Right lobe of liver (tissue), 4 donors: Measurements from ENCODE around the gene SPDYC.

ENCODE experiments used
- POLR2A ChIP-seq: fragments of 450-650 bp; IDR thresholded peaks from one replicate; pipeline ENCODE4 v1.6.1; 2017; ENCODE audit warnings: antibody characterized with exemption, mild to moderate bottlenecking
- TF ChIP-seq, protein P1 (sequence below), 4 donors: fragments of 200-600 bp in 3 of 4; fragments of 450-650 bp in 1 of 4; IDR thresholded peaks; one replicate each; pipeline versions ENCODE4 v1.5.1 to v1.8.0; 2016 to 2022; ENCODE audit warnings: antibody characterized with exemption in 4 of 4, mild to moderate bottlenecking in 2 of 4
- donor health status: DM: no; HTN: no; CAD: no.
- donor health status: DM: no; HTN: no; CAD: no.
- donor health status: DM: no; HTN: yes; CAD: no.

DNA sequence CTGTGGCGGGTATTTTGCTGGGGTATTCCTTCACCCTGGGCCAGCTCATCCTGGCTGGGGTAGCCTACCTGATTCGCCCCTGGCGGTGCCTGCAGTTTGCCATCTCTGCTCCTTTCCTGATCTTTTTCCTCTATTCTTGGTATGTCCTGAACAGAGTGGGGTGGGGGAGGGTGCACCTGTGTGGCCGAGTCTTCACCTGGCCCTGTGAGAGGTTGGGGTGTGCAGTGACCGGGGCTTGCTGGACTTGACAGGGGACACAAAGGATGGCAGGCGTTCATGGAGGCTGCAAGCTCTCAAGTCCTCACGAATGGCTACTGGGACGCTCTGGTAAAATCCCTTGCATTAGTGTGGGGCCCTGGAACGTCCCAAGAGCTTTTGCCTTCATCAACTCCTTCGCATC, 51.0 kb downstream of the SPDYC start:
- TF ChIP-seq, protein P1, sequence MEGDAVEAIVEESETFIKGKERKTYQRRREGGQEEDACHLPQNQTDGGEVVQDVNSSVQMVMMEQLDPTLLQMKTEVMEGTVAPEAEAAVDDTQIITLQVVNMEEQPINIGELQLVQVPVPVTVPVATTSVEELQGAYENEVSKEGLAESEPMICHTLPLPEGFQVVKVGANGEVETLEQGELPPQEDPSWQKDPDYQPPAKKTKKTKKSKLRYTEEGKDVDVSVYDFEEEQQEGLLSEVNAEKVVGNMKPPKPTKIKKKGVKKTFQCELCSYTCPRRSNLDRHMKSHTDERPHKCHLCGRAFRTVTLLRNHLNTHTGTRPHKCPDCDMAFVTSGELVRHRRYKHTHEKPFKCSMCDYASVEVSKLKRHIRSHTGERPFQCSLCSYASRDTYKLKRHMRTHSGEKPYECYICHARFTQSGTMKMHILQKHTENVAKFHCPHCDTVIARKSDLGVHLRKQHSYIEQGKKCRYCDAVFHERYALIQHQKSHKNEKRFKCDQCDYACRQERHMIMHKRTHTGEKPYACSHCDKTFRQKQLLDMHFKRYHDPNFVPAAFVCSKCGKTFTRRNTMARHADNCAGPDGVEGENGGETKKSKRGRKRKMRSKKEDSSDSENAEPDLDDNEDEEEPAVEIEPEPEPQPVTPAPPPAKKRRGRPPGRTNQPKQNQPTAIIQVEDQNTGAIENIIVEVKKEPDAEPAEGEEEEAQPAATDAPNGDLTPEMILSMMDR (IDR thresholded peaks at IDR 0.05): no peak
- TF ChIP-seq POLR2A: no peak
